Right ventricle myocardium superior (tissue), 1 donor: Measurements from ENCODE around the gene CREB5. TPM values are rescaled to one million over a fixed set of nuclear protein-coding genes. Genes with fewer than 3 reads are reported as not detected.

Experiments used
- ATAC-seq: fragments of 200-7000 bp; cut with Tn5 transposase; one replicate; pipeline ENCODE4 v1.9.1; 2020; ENCODE audit warnings: mild to moderate bottlenecking; ENCODE audit not compliant: poor library complexity
- DNase-seq: peaks from one replicate; pipeline ENCODE4 v3.0.0-alpha.2; 2020
- intact Hi-C: fragments of 100-400 bp; cut with DNase I; formaldehyde crosslinking; loops from one replicate; pipeline ENCODE4 v1.11.2; 2022
- total RNA-seq: library from RNA; stranded (reverse); fragmentation: NEBNext Ultra II Directional; extraction: Animal tissue kit (Norgen Biotek cat#: 25700); gene quantifications from one replicate; pipeline ENCODE4 v1.2.1, GENCODE V29; 2021
- donor health status: DM: no; HTN: yes; CAD: no; lungs with severe emphysema.

Gene CREB5
- total RNA-seq, 1 donor from 2014 or later, result 4.7 TPM

DNA sequence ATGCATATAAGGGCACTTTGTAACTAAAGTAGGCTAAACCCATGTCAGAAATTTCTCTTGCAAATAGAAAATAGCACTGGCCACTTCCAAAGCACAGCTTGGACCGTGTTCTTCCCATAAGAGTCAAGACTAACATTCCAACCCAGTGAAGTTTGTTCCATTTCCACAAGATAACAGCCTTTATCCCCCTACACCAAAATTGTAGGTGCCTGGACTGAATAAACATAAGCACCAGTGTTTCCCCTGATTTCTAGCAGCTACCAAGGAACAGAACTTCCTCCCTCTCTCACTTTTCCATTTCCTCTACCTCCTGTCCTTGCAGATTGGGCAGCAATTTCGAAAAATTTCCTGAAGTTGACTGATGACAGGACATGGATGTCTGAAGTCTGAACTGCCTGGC lies 219.7 kb downstream of the CREB5 start:
- intact Hi-C loops, result no loop called here
- ATAC-seq (no peak), DNase-seq (no peak)

DNA sequence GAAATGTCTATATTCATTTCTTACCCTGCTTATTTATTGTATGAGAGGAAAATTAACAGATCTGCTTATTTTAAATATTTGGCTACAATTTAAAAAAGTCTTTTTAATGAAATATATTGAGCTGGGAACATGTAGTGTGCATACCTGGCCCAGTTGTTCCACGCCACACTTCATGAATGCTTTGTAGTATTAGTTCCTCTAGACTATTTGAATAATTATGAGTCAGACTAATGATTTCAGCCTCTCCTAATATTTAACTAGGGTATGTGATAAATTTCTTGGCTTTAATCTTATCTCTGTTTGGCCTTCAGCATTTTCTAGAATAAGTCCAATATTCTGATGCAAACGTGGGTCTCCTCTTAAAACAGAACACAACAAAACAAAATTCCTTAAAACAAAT lies 226.6 kb downstream of the CREB5 start:
- no peak for DNase-seq
- no peak for ATAC-seq
- intact Hi-C loops, result no loop called here

DNA sequence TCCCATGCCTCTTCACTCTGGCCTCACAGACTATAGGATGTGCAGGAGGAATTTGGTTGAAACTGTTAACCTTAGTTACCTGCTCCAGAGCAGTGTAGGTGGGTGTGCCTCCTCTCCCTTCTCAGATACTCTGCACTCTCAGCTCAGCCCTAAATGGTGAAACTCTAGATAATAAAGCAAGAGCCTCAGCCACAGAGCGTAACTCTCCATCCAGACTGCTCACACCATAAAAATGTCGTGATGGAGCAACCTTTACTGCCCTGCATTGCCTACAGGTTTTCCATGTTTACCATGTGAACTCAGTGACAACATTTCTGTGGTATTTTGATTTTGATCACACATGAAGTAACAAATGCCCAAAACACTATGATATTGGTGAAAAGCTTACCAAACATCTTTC lies 227.7 kb downstream of the CREB5 start:
- intact Hi-C loops, result no loop called here
- ATAC-seq (no peak), DNase-seq (no peak)

DNA sequence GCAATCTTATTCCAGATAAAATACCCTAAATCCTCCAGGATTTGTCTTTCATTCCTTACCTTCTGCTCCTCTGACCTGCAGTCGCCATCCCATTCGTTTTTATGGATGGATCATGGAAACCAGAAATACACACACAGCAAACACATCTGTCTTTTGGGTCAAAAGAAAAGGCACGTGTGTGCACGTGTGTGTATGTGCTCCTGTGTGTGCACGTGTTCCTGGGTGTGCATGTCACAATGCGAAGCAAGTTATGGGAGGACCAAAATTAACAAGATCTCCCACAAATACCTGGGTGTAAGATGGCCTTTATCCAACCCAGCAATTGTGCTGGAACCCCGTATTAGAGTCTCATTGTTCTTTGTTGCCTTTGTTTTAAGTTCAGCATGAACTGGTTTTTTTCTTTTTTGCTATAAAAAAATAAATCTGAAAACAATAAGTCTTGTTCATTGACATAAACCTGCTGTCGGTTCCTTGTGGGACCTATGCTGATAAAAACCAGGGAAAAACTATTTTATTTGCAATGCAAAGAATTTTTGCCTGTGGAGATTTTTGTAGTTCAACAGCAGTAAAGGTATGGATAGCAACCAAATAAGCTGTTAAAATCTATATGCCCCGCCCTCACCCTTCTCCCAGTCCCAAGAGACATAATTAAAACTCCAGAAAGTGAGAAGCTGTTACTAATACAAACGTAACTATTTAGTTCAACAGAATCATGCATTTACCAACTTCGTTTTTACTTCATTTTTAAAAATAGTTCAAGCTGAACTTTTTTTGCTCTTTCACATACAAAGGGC lies 229.6 kb downstream of the CREB5 start:
- intact Hi-C loops, result no loop called here
- ATAC-seq, result no peak

DNA sequence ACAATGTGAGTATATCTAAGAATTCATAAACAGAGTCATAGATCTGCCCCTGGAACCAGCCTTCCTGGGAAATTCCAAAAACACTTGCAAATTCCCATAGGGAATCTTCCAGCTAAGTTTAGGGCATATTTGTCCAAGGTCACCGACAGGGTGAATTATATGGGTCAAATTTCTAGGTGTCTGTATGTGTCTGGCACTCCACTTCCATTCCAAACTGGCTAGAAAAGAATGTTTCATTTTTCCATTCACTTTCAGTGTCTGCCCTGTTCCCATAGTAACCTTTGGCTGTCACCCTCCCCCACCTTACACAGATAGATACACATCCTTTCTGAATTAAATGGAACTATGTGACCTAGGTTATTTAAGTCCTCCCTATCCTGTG lies 230.9 kb downstream of the CREB5 start:
- DNase-seq, result no peak
- no peak for ATAC-seq
- intact Hi-C loops, result no loop called here

More for the DNA sequence above, 229.6 kb downstream of the CREB5 start:
- no peak for DNase-seq

DNA sequence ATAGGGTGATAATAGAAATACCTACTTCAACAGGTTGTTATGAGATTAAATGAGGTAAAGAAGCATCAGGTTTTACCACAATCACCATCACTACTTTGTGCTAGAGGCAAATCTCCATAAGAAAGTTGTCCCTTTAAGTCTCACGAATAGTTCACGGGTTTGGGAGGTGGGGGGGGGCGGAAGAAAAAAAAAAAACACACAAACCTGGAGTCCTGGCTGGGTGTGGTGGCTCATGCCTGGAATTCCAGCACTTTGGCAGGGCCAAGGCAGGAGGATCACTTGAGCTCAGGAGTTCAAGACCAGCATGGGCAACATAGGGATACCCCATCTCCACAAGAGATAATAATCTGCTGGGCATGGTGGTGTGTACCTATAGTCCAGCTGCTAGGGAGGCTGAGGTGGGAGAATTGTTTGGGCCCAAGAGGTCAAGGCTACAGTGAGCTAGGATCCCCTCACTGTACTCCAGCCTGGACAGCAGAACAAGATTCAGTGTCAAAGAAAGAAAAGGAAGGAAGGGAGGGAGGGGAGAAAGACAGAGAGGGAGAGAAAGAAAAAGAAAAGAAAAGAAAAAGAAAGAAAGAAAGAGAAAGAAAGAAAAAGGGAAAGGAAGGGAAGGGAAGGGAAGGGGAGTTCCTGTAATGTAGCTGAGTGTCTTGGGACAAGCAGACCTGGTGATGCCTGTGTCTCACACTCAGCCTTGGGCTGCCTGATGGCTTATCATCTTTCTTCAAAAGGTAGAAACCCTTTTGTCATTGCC lies 231.4 kb downstream of the CREB5 start:
- DNase-seq (no peak), ATAC-seq (no peak)
- intact Hi-C loops, result no loop called here

DNA sequence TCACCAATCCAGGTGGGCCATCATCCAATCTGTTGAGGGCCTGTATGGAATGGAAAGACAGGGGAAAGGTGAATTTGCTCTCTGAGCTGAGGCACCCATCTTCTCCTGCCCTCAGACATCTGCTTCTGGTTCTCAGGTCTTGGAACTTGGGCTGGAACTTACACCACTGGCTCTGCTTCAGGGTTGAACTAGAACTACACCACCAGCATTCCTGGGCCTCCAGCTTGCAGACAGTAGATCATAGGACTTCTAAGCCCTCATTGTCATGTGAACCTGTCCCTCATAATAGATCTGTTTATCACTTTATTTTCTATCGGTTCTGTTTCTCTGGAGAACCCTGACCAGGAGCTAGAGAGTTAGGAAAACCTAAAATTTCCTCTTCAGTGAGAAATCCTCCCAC lies 233.5 kb downstream of the CREB5 start:
- DNase-seq, result no peak
- intact Hi-C loops, result no loop called here
- ATAC-seq, result no peak

DNA sequence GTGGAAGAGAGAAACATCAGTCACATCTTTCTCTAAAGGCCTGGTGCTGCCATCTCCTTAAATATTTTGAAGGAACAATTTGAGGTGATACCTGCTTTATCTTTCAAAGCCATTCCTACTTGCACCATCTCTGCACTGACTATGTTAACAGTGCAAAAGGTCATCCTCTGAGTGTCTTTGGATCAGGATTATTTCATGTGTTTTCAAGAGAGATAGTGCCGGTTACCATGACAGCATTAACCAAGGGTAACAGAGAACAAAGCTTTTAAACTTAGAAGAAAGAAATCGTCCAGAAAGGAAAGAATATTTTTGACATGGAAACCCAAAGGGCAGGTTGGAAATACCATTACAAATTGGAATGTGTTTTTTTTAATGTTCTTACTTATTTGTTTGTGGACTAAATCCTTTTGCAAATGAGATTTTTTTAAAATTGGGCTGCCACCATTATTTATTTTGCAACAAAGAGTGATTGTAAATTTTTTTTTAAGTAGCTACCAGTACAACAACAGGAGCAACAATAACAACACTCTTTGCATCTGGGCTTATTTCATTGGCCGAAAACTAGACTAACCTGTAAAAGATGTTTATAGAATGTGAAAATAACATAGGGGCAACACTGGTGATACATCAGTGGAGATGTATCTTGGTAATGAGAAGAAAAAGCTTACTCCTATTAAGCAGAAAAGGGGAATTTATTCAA lies 234.2 kb downstream of the CREB5 start:
- no peak for ATAC-seq
- intact Hi-C loops, result no loop called here
- DNase-seq, result no peak

DNA sequence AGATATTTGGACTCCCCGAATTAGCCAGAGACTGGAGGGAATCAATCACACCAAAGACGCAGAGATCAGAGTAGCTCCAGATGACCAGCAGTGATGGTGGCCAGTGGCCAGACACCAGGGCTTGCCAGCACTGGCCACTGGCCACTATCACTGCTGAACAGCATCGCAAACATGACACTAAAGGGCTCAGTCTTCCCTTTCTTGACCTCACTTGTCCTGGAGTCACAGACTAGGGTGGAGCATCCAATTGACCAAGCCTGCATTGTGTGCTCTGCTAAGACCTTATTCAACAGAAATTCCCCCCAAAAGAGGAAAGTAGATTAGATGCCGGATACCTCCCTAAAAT lies 234.7 kb downstream of the CREB5 start:
- DNase-seq, result no peak
- peak; percentile 46 for ATAC-seq
- intact Hi-C loops, result no loop called here

DNA sequence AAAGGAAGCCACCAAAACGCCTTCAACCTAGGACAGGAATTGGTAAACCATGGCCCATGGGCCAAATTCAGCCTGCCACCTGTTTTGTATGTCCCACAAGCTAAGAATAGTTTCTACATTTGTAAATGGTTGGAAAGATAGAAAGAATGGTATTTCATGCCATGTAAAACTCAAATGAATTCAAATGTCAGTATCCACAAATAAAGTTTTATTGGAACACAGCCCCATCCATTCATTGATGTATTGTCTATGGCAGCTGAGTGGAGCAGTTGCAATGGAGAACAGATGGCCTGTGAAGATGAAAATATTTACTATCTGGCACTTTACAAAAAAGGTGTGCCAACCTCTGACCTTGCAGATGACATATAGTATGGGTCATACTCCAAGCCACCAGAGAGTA lies 236.9 kb downstream of the CREB5 start:
- intact Hi-C loops, result no loop called here
- ATAC-seq (no peak), DNase-seq (no peak)

DNA sequence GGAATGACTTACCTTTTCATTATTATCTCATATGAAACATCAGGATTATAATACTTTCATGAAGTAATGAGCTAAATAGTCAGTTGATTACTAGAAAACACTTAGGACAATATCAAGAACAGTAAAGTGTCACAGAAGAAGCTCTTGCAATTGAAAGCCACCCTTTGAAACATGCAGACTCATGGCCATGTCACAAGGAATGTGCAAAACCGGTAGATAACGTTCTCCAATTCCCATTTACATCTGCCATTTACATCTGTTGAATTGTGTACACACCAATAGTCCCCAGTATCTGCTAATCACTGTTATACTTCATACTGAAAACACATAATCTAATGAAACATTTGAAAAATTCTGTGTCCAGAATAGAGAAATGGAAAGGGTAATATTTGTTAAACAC lies 237.5 kb downstream of the CREB5 start:
- DNase-seq, result no peak
- intact Hi-C loops, result no loop called here
- ATAC-seq, result no peak

DNA sequence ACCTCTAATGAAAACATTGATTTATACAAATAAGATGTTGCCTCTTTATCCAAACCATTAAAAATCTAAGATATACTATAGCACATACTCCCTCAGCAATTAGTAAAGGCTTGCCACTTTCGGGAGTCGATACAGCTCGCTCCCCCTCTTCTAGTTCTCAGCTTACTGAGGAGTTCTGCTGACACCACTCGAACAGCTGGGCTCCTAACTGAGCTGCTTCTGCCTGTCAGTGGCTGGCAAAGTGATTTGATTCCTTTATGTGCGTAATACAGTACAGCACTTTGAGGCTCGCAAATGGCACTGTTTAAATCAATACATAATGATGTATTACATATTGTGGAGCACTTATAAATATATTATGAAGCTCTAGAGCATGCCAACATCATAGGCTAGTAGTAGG lies 241.8 kb downstream of the CREB5 start:
- no peak for DNase-seq
- no peak for ATAC-seq
- intact Hi-C loops, result no loop called here

DNA sequence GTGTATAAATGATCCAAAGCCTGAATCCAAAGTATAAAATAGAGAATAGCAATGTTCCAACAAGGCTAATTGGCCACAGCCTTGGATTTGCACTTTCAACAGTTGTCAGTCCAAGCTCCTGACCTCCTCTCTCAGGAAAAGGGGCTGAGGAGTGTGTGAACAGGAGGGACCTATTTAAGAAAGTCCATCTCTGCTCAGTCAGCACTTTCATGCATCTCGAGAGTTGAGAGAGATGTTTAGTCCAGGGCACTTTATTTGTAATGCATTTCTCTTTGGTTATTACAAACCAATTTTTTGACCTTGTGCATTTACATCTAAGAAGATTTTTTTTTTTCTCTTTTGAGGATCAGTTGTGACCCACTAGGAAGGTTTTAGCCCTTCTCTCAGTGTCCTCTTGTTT lies 244.2 kb downstream of the CREB5 start:
- ATAC-seq (no peak), DNase-seq (no peak)
- intact Hi-C loops, result no loop called here

DNA sequence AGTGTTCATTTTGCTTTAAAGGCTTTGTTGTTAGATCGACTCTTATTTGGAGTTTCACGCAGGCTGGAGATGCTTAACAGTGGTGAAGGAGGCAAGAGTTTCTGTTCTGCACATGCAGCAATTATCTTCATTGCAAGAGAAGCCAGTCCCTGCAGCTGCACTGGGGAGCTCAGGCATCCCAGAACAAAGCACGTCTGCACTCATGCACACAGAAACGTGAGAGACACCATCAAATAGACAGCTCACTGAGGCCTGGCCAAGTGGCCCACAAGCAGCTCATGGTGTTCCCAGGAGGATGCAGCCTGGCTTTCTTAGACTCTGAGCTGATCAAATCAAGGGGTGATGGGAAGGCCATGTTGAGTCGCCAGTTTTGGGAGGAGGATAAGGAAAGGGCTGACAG lies 246.1 kb downstream of the CREB5 start:
- ATAC-seq (no peak), DNase-seq (no peak)
- intact Hi-C loops, result no loop called here

DNA sequence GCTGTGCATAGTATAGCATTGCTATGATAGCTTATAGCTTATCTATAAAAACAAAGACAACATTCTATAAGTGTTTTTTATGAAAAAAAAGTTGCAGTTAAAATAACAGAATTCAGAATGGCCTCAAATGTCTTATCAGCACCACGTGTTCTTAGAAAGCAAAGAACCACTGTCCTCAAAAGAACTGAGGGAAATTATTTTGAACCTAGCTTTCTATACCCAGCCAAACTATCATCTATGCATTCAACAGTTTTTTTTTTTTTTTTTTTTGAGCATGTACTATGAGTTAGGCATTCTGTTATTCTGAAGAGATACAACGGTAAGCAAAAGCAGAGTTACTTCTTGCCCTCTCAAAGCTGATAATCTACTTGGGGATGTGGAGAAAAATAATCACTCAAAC lies 247.8 kb downstream of the CREB5 start:
- DNase-seq, result no peak
- no peak for ATAC-seq
- intact Hi-C loops, result no loop called here

DNA sequence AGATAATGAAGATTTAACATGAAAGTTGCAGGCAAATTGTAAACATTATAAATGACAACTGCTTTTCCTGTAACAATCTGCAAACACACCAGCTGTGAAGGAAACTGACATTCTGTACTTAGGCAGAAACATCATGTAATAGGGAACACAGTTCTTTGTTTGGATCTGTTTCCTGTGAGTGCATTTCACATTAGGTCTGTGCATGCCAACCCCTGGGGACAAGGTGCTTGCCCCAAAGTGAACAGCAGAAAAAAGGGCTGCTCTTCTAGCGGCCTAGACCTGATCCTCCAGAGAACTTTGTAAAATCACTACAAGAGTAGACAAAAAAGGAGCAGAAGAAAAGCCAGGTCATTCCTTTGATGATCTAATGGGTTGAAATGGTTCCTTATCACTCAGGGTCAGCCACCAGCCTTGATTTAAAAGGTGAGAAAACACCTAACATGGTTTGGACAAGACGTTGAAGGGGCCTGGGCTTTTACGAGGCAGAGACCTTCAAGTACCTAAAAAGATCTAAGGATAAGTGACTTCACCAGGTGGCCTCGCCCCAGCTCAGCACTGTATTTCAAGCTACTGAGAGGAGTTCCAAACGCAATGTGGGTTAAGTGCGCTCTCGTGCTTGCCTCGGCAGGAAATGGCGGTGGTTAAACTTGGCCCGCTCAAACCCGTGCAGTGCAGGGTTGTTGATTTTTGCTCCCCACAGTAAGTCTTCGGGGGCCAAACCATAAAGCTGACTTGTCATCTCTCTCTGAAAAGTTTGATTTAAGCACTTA lies 249.7 kb downstream of the CREB5 start:
- DNase-seq (no peak), ATAC-seq (no peak)
- intact Hi-C loops, result no loop called here

DNA sequence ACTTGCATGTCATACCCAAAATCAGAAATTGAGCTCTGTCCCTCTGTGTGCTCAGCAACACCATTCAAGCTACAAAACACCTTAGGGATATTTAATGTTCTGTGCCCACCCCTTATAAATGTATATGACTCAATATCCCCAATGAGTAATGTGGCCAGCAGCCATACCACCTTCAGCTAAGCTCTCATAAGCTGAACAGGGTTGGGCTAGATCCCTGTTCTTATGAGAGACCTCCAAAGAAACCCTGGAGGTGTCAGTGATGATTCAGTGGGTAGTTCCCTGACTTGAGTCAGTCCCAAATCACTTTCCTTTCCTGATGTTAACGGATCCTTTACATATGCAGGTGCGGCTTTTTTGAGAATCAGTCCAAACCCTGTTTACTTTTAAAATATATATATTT lies 253.8 kb downstream of the CREB5 start:
- DNase-seq (no peak), ATAC-seq (no peak)
- intact Hi-C loops, result no loop called here

DNA sequence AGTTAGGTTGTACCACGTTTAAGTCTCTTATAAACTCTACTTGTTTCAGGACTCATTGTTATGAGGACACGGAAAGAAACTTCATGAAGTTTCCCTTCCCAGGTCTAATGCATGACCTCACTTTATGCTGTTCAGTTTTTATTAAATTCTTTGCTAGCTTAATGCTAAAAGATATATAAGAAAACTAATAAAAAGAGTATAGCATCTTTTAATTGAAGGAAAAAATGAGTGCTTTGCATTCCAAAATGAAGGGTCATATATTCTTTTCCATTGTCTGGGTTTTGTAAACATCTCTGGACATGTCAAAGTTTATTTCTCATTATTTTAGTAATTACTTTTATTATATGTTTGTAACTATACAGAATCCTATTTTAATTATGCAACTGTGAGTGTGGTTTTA lies 255.8 kb downstream of the CREB5 start:
- no peak for ATAC-seq
- intact Hi-C loops, result no loop called here
- DNase-seq, result no peak

DNA sequence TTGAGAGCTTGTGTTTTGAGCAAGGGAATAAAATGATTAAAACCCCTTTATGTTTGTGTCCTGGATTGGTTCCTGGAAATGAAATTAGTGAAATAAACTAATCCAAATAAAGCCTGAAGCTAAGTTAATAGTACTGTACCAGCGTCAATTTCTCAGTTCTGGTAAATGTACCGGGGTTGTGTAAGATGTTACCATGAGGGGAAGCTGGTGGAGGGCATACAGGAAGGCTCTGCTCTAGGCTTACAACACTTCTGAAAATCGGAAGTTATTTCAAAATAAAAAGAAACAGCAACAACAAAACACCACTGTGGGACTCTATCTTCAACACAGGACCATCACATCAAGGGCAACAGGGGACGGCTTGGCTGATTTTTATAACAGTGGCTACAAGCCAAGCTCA lies 257.0 kb downstream of the CREB5 start:
- DNase-seq (no peak), ATAC-seq (peak; percentile 15)
- intact Hi-C loops, result no loop called here
